H9 (cell line): Measurements from ENCODE around the gene TBL3. TPM values are rescaled to one million over a fixed set of nuclear protein-coding genes. Genes with fewer than 3 reads are reported as not detected.
A peak's percentile ranks its signal among the peaks of the same experiment; 100 is the strongest.

Experiments
- DNase-seq: peaks from one replicate; pipeline ENCODE4 v3.0.0-alpha.2; 2017
- H2AFZ ChIP-seq: one replicate; pipeline ENCODE4 v1.6.1; 2013; ENCODE audit warnings: mild to moderate bottlenecking, low read length, control low read depth, moderate library complexity
- H2AK5ac ChIP-seq: 2 replicates; pipeline ENCODE4 v1.6.1; 2013; ENCODE audit warnings: low read length, control low read depth, mixed read lengths; ENCODE audit not compliant: insufficient read length
- H2BK120ac ChIP-seq: one replicate; pipeline ENCODE4 v1.6.1; 2013; ENCODE audit warnings: low read depth, mild to moderate bottlenecking, low read length, control low read depth, inconsistent platforms; ENCODE audit not compliant: poor library complexity, severe bottlenecking
- H2BK12ac ChIP-seq: 2 replicates; pipeline ENCODE4 v1.6.1; 2013; ENCODE audit warnings: low read length, control low read depth, mixed read lengths, low read depth; ENCODE audit not compliant: insufficient read length
- H2BK15ac ChIP-seq: 2 replicates; pipeline ENCODE4 v1.6.1; 2013; ENCODE audit warnings: low read depth, low read length, control low read depth
- H2BK20ac ChIP-seq: one replicate; pipeline ENCODE4 v1.6.1; 2013; ENCODE audit warnings: low read depth, mild to moderate bottlenecking, low read length, control low read depth, inconsistent platforms; ENCODE audit not compliant: poor library complexity, severe bottlenecking
- H2BK5ac ChIP-seq: 2 replicates; pipeline ENCODE4 v1.6.1; 2013; ENCODE audit warnings: low read length, control low read depth, mixed read lengths; ENCODE audit not compliant: insufficient read length
- H3K14ac ChIP-seq: 2 replicates; pipeline ENCODE4 v1.6.1; 2013; ENCODE audit warnings: low read length, control low read depth; ENCODE audit not compliant: insufficient read depth
- H3K18ac ChIP-seq: 2 replicates; pipeline ENCODE4 v1.6.1; 2013; ENCODE audit warnings: low read depth, mild to moderate bottlenecking, mixed read lengths, low read length, control low read depth; ENCODE audit not compliant: insufficient read length
- H3K23ac ChIP-seq: 2 replicates; pipeline ENCODE4 v1.6.1; 2013; ENCODE audit warnings: low read length, control low read depth, mixed read lengths, low read depth; ENCODE audit not compliant: insufficient read length
- H3K23me2 ChIP-seq: 2 replicates; pipeline ENCODE4 v1.6.1; 2013; ENCODE audit warnings: low read depth, mild to moderate bottlenecking, mixed read lengths, low read length, control low read depth; ENCODE audit not compliant: insufficient read length, poor library complexity, severe bottlenecking
- H3K27ac ChIP-seq: 2 replicates; pipeline ENCODE4 v1.5.1; 2013; ENCODE audit warnings: low read length, control low read depth, mixed read lengths, low read depth; ENCODE audit not compliant: insufficient read length
- H3K27me3 ChIP-seq: 2 replicates; pipeline ENCODE4 v1.6.1; 2013; ENCODE audit warnings: low read length, control low read depth, inconsistent platforms; ENCODE audit not compliant: insufficient read depth
- H3K4ac ChIP-seq: 2 replicates; pipeline ENCODE4 v1.6.1; 2013; ENCODE audit warnings: low read depth, mild to moderate bottlenecking, control low read depth, inconsistent platforms, low read length, moderate library complexity
- H3K4me1 ChIP-seq: 2 replicates; pipeline ENCODE4 v1.6.1; 2013; ENCODE audit warnings: low read length, control low read depth, inconsistent platforms; ENCODE audit not compliant: insufficient read depth
- H3K4me2 ChIP-seq: 2 replicates; pipeline ENCODE4 v1.6.1; 2013; ENCODE audit warnings: low read length, control low read depth, mixed read lengths; ENCODE audit not compliant: insufficient read length, insufficient read depth
- H3K56ac ChIP-seq: 2 replicates; pipeline ENCODE4 v1.6.1; 2013; ENCODE audit warnings: low read depth, mild to moderate bottlenecking, mixed read lengths, low read length, control low read depth; ENCODE audit not compliant: insufficient read length
- H3K79me1 ChIP-seq: 2 replicates; pipeline ENCODE4 v1.6.1; 2013; ENCODE audit warnings: low read depth, mild to moderate bottlenecking, moderate library complexity, low read length, control low read depth, inconsistent platforms; ENCODE audit not compliant: insufficient read depth, poor library complexity, severe bottlenecking
- H3K79me2 ChIP-seq: 2 replicates; pipeline ENCODE4 v1.6.1; 2013; ENCODE audit warnings: low read length, control low read depth, inconsistent platforms; ENCODE audit not compliant: insufficient read depth
- H3K9ac ChIP-seq: 2 replicates; pipeline ENCODE4 v1.6.1; 2013; ENCODE audit warnings: low read length, control low read depth, mixed read lengths; ENCODE audit not compliant: insufficient read length; ENCODE audit errors: extremely low read depth
- H3K9me3 ChIP-seq: one replicate; pipeline ENCODE4 v1.6.1; 2013; ENCODE audit warnings: low read depth, low read length, inconsistent platforms; ENCODE audit not compliant: control insufficient read depth
- H3T11ph ChIP-seq: one replicate; pipeline ENCODE4 v1.6.1; 2013; ENCODE audit warnings: mild to moderate bottlenecking, low read length, control low read depth, inconsistent platforms
- H4K20me1 ChIP-seq: one replicate; pipeline ENCODE4 v1.6.1; 2013; ENCODE audit not compliant: control insufficient read depth, insufficient read length, insufficient read depth
- H4K5ac ChIP-seq: 2 replicates; pipeline ENCODE4 v1.6.1; 2013; ENCODE audit warnings: low read depth, mild to moderate bottlenecking, mixed read lengths, low read length, control low read depth; ENCODE audit not compliant: insufficient read length
- H4K8ac ChIP-seq: replicated peaks from 2 replicates; pipeline ENCODE4 v1.6.1; 2013; ENCODE audit warnings: low read length, control low read depth, mixed read lengths, low read depth; ENCODE audit not compliant: insufficient read length
- H4K91ac ChIP-seq: 2 replicates; pipeline ENCODE4 v1.6.1; 2013; ENCODE audit warnings: low read depth, mild to moderate bottlenecking, moderate library complexity, mixed read lengths, low read length, control low read depth; ENCODE audit not compliant: insufficient read length
- H3K27ac Mint-ChIP-seq, 3 experiments: 2 replicates in 2 of 3; 3 replicates in 1 of 3; pipeline ENCODE4 v1.8.0; 2020 to 2021; ENCODE audit warnings: mixed read lengths in 3 of 3, mild to moderate bottlenecking in 1 of 3, moderate library complexity in 1 of 3
- H3K27me3 Mint-ChIP-seq: 2 replicates; pipeline ENCODE4 v1.8.0; 2021; ENCODE audit warnings: low read depth, mild to moderate bottlenecking, moderate library complexity, mixed read lengths
- H3K36me3 Mint-ChIP-seq, 3 experiments: 2 replicates in 2 of 3; 3 replicates in 1 of 3; pipeline ENCODE4 v1.8.0; 2020 to 2021; ENCODE audit warnings: low read depth in 3 of 3, mixed read lengths in 3 of 3; ENCODE audit not compliant: insufficient read depth in 1 of 3
- H3K4me1 Mint-ChIP-seq, 2 experiments: 2 replicates each; pipeline ENCODE4 v1.8.0; 2020; ENCODE audit warnings: mixed read lengths in 2 of 2
- H3K4me3 Mint-ChIP-seq, 2 experiments: 2 replicates in 1 of 2; 3 replicates in 1 of 2; pipeline ENCODE4 v1.8.0; 2020 to 2021; ENCODE audit warnings: mild to moderate bottlenecking in 2 of 2, mixed read lengths in 2 of 2, moderate library complexity in 1 of 2
- H3K9me3 Mint-ChIP-seq, 2 experiments: 2 replicates in 1 of 2; 3 replicates in 1 of 2; pipeline ENCODE4 v1.8.0; 2020; ENCODE audit warnings: mild to moderate bottlenecking in 2 of 2, mixed read lengths in 2 of 2, moderate library complexity in 1 of 2
- CTCF ChIP-seq: fragments of 200-600 bp; sonication (generic); conservative IDR thresholded peaks from 3 replicates; pipeline ENCODE4 v1.8.0; 2021; ENCODE audit warnings: antibody characterized with exemption, mild to moderate bottlenecking
- WGBS: extraction: QIAGEN DNeasy Blood & Tissue Kit; methylation state at CpG from one replicate; pipeline ENCODE4 v1.1.7; 2013; ENCODE audit warnings: missing lambda C conversion rate, low lambda C conversion rate, mixed read lengths; ENCODE audit not compliant: insufficient read length; ENCODE audit errors: extremely low coverage; 5-methylcytosine and 5-hydroxymethylcytosine counted together
- total RNA-seq: library from RNA; stranded (reverse); gene quantifications from 2 replicates; pipeline ENCODE4 v1.2.1, GENCODE V29; 2021

The TBL3 gene
- total RNA-seq, 1 experiment from 2014 or later: 54.0 TPM

GRCh38 chr16:1964506-1965395, 7.1 kb upstream of the TBL3 start, which contains the start of gene RPS2:
RPS2 (minus strand) TSS chr16:1964826; CDS start chr16:1964625, 201 bp downstream.
- Histone ChIP-seq H4K91ac (peak within 1 kb of the TSS; percentile 66), H3K27ac (peak within 1 kb of the TSS; percentile 59), H3K56ac (peak within 1 kb of the TSS; percentile 84), H3K79me2 (peaks cover 18% of the 10 kb centered on the region), H4K5ac (no peak within 1 kb of the TSS), H3K23me2 (peaks cover 19% of the 10 kb centered on the region), H3K9ac (peak within 1 kb of the TSS; percentile 100), H3K4me2 (peak within 1 kb of the TSS; percentile 100), H3K4ac (no peak within 1 kb of the TSS; the same call in 1 of the 2 replicates), H2BK12ac (no peak within 1 kb of the TSS), H3K4me1 (no peaks in the 10 kb centered on the region), H3K18ac (peak within 1 kb of the TSS; percentile 91), H2AK5ac (no peak within 1 kb of the TSS), H3K23ac (peak within 1 kb of the TSS; percentile 42), H3K27me3 (no peaks in the 10 kb centered on the region), H2BK15ac (no peak within 1 kb of the TSS), H3T11ph (no peak within 1 kb of the TSS), H2BK20ac (no peak within 1 kb of the TSS), H2AFZ (no peak within 1 kb of the TSS), H3K79me1 (no peaks in the 10 kb centered on the region), H2BK120ac (no peak within 1 kb of the TSS), H3K9me3 (no peaks in the 10 kb centered on the region), H4K20me1 (no peaks in the 10 kb centered on the region), H2BK5ac (no peak within 1 kb of the TSS), H3K14ac (peak within 1 kb of the TSS; percentile 95), H4K8ac (peak within 1 kb of the TSS; percentile 17)
- Mint-ChIP-seq H3K36me3 (peaks cover 27 to 39% (median 33%) of the 10 kb centered on the region in 3 experiments), H3K9me3 (peaks cover 0 to 3% of the 10 kb centered on the region in 2 experiments; a peak in 2 of 5 replicates), H3K4me3 (peak within 1 kb of the TSS; percentile 95 to 97), H3K27ac (peak within 1 kb of the TSS; percentile 97), H3K27me3 (peaks cover 8% of the 10 kb centered on the region), H3K4me1 (peaks cover 29 to 47% of the 10 kb centered on the region in 2 experiments)
- TF ChIP-seq CTCF: no peak
- no CpG with 5 or more reads among the region's 97 CpGs for WGBS
- DNase-seq: peak; percentile 99
